HG02840 (cell line): ENCODE results near the gene ILK.
A peak's percentile ranks its signal among the peaks of the same experiment; 100 is the strongest.

Source experiments
- ATAC-seq: cut with Tn5 transposase; IDR thresholded peaks from one replicate; pipeline ENCODE4 v1.9.1; 2021; ENCODE audit warnings: mild to moderate bottlenecking, moderate library complexity, moderate number of reproducible peaks; ENCODE audit not compliant: unreplicated experiment, low FRiP score

ILK gene

GRCh38 chr11:6633422-6634408 lies 30.1 kb downstream of the ILK start:
- no peak for ATAC-seq

GRCh38 chr11:6634534-6634933 lies 31.0 kb downstream of the ILK start:
- no peak for ATAC-seq

DNA sequence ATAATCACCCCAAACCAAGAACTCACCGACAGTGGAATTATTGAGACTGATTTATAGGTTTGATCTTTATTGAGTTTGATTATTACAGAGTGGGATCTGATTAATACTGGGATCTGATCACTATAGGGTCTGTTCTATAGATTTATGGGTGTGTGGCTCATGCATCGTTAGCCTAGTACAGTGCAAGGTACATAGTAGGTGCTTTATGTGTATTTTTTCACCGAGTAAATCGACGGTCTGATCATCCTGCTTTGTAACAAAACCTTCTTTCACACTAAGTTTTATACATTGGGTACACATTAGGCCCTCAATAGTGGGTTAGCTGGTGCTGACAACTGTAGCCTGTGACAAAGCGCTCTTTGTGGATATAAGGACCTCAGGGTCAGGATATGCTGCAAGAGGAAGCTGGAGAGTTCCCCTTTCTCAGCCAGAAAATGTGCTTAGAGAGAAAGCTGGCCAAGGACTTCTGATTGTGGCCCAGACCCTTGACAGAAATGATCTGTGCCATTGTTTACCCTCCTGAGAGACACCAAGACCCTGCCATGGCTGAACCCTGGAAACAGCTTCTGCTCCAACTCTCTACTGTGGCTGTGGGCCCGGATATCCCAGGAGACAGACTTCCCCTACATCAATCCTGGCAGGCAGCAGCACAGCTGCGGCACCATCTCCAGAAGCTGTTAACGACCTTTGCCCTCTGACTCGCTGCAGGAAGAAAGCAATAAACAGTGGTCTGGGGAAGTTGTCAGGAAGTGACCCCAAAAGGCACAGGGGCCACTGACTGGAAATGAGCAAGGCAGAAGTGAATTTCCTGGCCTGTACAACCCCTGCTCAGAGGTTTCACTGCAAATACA lies 31.7 kb downstream of the ILK start:
- ATAC-seq, result no peak

GRCh38 chr11:6636480-6636879 lies 32.9 kb downstream of the ILK start:
- no peak for ATAC-seq

GRCh38 chr11:6637871-6638270 lies 34.3 kb downstream of the ILK start:
- ATAC-seq, result no peak

DNA sequence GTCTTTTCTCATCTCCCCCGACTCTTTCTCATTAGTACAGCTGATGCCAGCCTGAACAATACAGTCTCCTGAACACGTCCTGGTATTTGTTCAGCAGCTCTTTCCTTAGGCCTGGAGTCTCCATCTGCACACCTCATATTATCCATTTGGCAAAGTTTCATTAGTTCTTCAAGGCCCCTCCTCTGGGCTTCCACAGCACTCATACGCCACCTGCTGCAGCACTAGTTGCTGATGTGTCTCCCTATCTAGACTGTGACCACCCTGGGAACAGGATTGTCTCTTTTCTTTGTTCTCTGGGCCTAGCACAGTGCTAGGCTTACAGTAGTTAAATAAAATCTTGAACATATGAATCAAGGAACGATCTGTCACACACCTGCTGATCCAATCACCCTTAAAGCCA lies 34.9 kb downstream of the ILK start:
- no peak for ATAC-seq

GRCh38 chr11:6640036-6640984 lies 36.7 kb downstream of the ILK start:
- ATAC-seq, result no peak

DNA sequence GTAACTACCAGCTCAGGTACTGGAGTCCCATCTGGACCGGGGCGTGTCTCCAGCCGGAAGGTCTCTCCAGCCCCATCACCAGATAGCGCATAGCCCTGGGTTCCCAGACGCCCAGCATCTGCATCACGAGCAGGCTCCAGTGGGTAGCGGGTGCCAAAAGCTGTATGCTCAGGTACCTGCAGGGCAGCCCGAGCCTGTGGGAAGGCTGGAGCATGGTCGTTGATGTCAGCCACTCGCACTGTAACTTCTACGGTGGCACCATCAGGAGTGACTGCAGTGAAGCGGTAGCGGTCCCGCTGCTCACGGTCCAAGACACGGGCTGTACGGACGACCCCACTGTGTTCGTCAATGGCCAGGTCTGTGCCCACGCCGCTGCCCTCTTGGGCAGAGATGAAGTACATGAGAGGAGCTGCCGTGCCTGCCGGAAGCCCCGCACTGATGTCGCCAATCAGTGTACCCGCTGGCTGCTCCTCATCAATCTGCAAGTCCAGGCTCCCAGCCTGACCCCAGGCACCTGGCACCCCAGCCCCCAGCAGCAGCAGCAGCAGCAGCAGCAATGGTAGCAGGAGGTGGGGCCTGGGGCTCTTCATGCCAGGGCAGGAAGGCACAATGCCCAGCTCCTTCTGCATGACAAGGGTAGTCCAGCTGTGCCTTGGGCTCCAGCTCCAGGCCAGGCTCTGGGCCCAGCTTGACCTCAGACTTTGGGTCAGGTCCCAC lies 37.6 kb downstream of the ILK start:
- ATAC-seq, result no peak

- no peak for ATAC-seq
Measured at GRCh38 chr11:6642957-6643356, 39.4 kb downstream of the ILK start.

DNA sequence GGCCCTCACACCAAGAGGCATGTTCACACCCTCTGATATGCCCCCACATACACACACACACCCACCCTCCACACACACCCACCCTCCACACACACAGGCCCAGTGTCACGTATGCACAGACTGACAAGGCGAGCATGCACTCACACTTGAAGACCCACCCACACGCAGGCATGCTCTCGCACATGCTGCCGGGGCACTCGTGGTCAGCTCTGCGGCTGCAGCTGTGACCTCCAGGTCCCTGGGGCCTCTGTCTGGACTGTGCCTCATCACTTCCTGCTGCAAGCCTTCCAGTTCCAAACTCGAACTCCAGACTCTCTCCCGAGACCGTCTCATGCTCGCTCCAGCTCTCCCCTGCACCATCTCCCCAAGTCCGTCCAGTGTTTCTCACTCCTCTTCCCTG lies 42.5 kb downstream of the ILK start:
- no peak for ATAC-seq

DNA sequence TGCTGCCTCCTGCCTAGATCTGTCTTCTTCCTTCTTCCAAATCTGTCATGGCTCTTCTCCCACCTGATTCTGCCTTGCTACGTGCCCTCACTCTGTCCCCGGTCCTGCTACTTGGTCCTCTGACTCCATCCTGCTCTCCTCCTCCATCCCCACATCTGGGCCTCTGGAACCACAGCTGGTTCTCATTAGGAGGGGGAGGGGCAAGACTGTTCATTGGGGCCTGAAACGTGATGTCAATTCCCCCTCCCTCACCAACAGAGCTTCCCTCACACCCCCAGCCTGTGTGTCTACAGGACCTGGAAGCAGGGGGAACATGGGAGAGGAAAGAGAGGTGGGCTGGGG lies 43.0 kb downstream of the ILK start:
- no peak for ATAC-seq

- peak; percentile 93 for ATAC-seq
Measured at GRCh38 chr11:6646918-6647679, 43.5 kb downstream of the ILK start.

- ATAC-seq, result no peak
Measured at GRCh38 chr11:6647836-6648235, 44.3 kb downstream of the ILK start.

- no peak for ATAC-seq
Measured at GRCh38 chr11:6648501-6648900, 44.9 kb downstream of the ILK start.

- ATAC-seq, result no peak
Measured at GRCh38 chr11:6650104-6650503, 46.5 kb downstream of the ILK start.

DNA sequence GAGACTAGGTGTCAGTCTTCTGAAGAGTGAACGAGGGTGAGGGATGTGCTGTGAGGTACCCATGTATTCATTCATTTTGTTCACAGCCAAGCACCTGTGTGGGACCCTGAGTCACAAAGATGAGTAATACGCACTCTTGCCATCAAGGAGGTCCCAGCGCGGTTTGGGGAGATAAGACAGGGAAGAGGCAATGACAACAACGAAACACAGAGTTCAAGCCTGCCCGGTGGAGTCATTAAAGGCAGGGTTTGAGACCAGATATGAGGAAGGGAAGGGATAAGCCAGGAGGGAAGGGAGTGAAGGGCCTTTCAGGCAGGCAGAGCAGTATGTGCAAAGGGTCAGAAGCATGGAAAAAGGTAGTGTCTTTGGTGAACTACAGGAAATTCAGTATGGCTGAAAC lies 47.4 kb downstream of the ILK start:
- ATAC-seq, result no peak

GRCh38 chr11:6652182-6652581 lies 48.6 kb downstream of the ILK start:
- ATAC-seq, result no peak

DNA sequence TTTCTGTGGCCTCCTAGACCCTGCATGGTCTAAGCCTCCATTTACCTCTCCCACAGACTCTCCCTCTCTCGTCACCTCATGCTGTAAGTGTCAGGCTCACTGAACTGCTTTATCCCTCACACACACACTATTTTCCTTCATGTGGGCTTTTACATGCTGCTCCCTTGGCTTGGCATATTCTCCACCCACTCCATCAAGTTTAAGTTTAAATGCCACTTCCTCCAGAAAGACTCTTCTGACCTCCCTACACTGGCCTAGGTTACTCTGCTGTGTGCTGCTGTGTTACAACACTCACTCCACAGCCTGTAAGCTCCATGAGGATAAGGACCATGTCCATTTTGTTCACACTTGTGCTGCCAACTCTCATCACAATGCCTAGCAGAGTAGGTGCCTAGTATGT lies 49.5 kb downstream of the ILK start:
- no peak for ATAC-seq

GRCh38 chr11:6653656-6654055 lies 50.1 kb downstream of the ILK start:
- ATAC-seq, result no peak
